Vagina (tissue), 2 donors: ENCODE data around the gene THADA. TPM values are rescaled to one million over a fixed set of nuclear protein-coding genes. Genes with fewer than 3 reads are reported as not detected.
"Not testable (repeated sequence)": the region's sequence is repeated elsewhere in the genome, so short reads cannot be mapped to it uniquely, and the experiment has no call there.

Source experiments
- DNase-seq, 2 donors: peaks; one replicate each; pipeline ENCODE4 v3.0.0-alpha.2; 2017; ENCODE audit errors: extremely low spot score in 2 of 2
- H3K27ac ChIP-seq: fragments of 200-600 bp; sonication (generic); one replicate; pipeline ENCODE4 v1.5.1; 2019
- H3K27me3 ChIP-seq: fragments of 200-600 bp; sonication (generic); one replicate; pipeline ENCODE4 v1.5.1; 2019
- H3K36me3 ChIP-seq, 2 donors: fragments of 200-600 bp; sonication (generic); one replicate each; pipeline ENCODE4 v1.5.1; 2017 to 2019
- H3K4me1 ChIP-seq: fragments of 200-600 bp; sonication (generic); one replicate; pipeline ENCODE4 v1.5.1; 2019
- H3K4me3 ChIP-seq, 2 donors: fragments of 200-600 bp; sonication (generic); 1 replicate in 1 of 2; 2 replicates in 1 of 2; pipeline ENCODE4 v1.5.1; 2016 to 2019
- H3K9me3 ChIP-seq: fragments of 200-600 bp; sonication (generic); one replicate; pipeline ENCODE4 v1.5.1; 2019
- CTCF ChIP-seq, 3 experiments: fragments of 450-650 bp in 2 of 3; fragments of 200-600 bp in 1 of 3; sonication (generic) in 1 of 3; IDR thresholded peaks; one replicate each; pipeline ENCODE4 v1.5.1; 2017 to 2019; ENCODE audit warnings: antibody characterized with exemption in 3 of 3, mild to moderate bottlenecking in 2 of 3, moderate library complexity in 2 of 3
- POLR2A ChIP-seq, 2 donors: fragments of 450-650 bp; IDR thresholded peaks; one replicate each; pipeline ENCODE4 v1.6.1; 2017; ENCODE audit warnings: antibody characterized with exemption in 2 of 2, mild to moderate bottlenecking in 2 of 2, moderate library complexity in 2 of 2
- POLR2AphosphoS5 ChIP-seq, 2 donors: sonication (generic); formaldehyde crosslinking; IDR thresholded peaks; one replicate each; pipeline ENCODE4 v1.9.0; 2017; ENCODE audit warnings: antibody characterized with exemption in 2 of 2, mild to moderate bottlenecking in 2 of 2, low read depth in 1 of 2; ENCODE audit not compliant: insufficient read depth in 1 of 2
- intact Hi-C: fragments of 100-400 bp; cut with DNase I; formaldehyde crosslinking; loops from one replicate; pipeline ENCODE4 v1.15.1; 2023
- total RNA-seq: library from RNA; depleted of rRNA; stranded (reverse); fragments of >200 nt; gene quantifications from one replicate; pipeline ENCODE4 v1.2.3, GENCODE V29; 2016

THADA gene
- total RNA-seq, 1 donor from 2014 or later, result 32.2 TPM

- Histone ChIP-seq H3K27me3 (no peaks in the 10 kb centered on the region), H3K4me1 (peaks cover 36% of the 10 kb centered on the region), H3K9me3 (no peaks in the 10 kb centered on the region), H3K27ac (peak overlapping the region; percentile 60), H3K36me3 (no peaks in the 10 kb centered on the region), H3K4me3 (no peak overlapping the region)
- no peak for DNase-seq
- no peak for TF ChIP-seq POLR2AphosphoS5 (IDR thresholded peaks at IDR 0.05; ENCODE audit: insufficient read depth in 1 of 2, low read depth in 1 of 2)
- TF ChIP-seq POLR2A (IDR thresholded peaks at IDR 0.05), result no peak
- TF ChIP-seq CTCF (IDR thresholded peaks at IDR 0.05), result no peak
- intact Hi-C loops, result no loop called here
These were observed 295.6 kb downstream of the THADA start for GRCh38 chr2:43300222-43300621.

- H3K27ac ChIP-seq, result peak overlapping the region; percentile 64
These were observed 297.3 kb downstream of the THADA start for GRCh38 chr2:43298500-43298899.

GRCh38 chr2:43297740-43298139, 298.1 kb downstream of the THADA start:
- H3K4me1 ChIP-seq, result peaks cover 41% of the 10 kb centered on the region
- not testable (repeated sequence) for H3K27ac ChIP-seq

More at GRCh38 chr2:43298500-43298899, 297.3 kb downstream of the THADA start:
- peaks cover 38% of the 10 kb centered on the region for H3K4me1 ChIP-seq
- H3K9me3 ChIP-seq, result no peaks in the 10 kb centered on the region
- intact Hi-C loops, result no loop called here
- no peaks in the 10 kb centered on the region for H3K27me3 ChIP-seq
- H3K4me3 ChIP-seq, result no peak overlapping the region
- no peaks in the 10 kb centered on the region for H3K36me3 ChIP-seq
- TF ChIP-seq POLR2A (IDR thresholded peaks at IDR 0.05) (no peak), POLR2AphosphoS5 (IDR thresholded peaks at IDR 0.05; ENCODE audit: insufficient read depth in 1 of 2, low read depth in 1 of 2) (no peak), CTCF (IDR thresholded peaks at IDR 0.05) (no peak)
- DNase-seq, result no peak

GRCh38 chr2:43294973-43295603, 300.8 kb downstream of the THADA start:
- peaks cover 19% of the 10 kb centered on the region for H3K4me1 ChIP-seq
- H3K4me3 ChIP-seq, result no peak overlapping the region
- TF ChIP-seq POLR2A (IDR thresholded peaks at IDR 0.05), result no peak
- TF ChIP-seq POLR2AphosphoS5 (IDR thresholded peaks at IDR 0.05; ENCODE audit: insufficient read depth in 1 of 2, low read depth in 1 of 2), result no peak
- no peak for TF ChIP-seq CTCF (IDR thresholded peaks at IDR 0.05)
- intact Hi-C loops, result no loop called here
- no peaks in the 10 kb centered on the region for H3K9me3 ChIP-seq
- H3K36me3 ChIP-seq, result no peaks in the 10 kb centered on the region
- H3K27ac ChIP-seq, result peak overlapping the region; percentile 89
- H3K27me3 ChIP-seq, result no peaks in the 10 kb centered on the region
- DNase-seq, result no peak

More at GRCh38 chr2:43297740-43298139, 298.1 kb downstream of the THADA start:
- H3K4me3 ChIP-seq, intact Hi-C loops, DNase-seq, H3K9me3 ChIP-seq, H3K27me3 ChIP-seq, H3K36me3 ChIP-seq: not testable (repeated sequence)

GRCh38 chr2:43293744-43294695, 301.8 kb downstream of the THADA start:
- H3K9me3 ChIP-seq, result no peaks in the 10 kb centered on the region
- DNase-seq, result no peak
- intact Hi-C loops, result no loop called here
- H3K36me3 ChIP-seq, result no peaks in the 10 kb centered on the region
- H3K4me3 ChIP-seq, result no peak overlapping the region
- no peaks in the 10 kb centered on the region for H3K27me3 ChIP-seq
- H3K27ac ChIP-seq, result peak overlapping the region; percentile 89
- H3K4me1 ChIP-seq, result peaks cover 19% of the 10 kb centered on the region
- TF ChIP-seq CTCF (IDR thresholded peaks at IDR 0.05) (no peak), POLR2A (IDR thresholded peaks at IDR 0.05) (no peak), POLR2AphosphoS5 (IDR thresholded peaks at IDR 0.05; ENCODE audit: insufficient read depth in 1 of 2, low read depth in 1 of 2) (peak; percentile 42 to 99)
